HepG2 (cell line): ENCODE data around the gene INF2. TPM values are rescaled to one million over a fixed set of nuclear protein-coding genes. Genes with fewer than 3 reads are reported as not detected.
A peak's percentile ranks its signal among the peaks of the same experiment; 100 is the strongest.

Experiments used
- ARID3A ChIP-seq: IDR thresholded peaks from 2 replicates; pipeline ENCODE4 v1.6.1; 2012; ENCODE audit warnings: low read depth, low read length, improper control_type of control experiment
- ELF3 ChIP-seq: IDR thresholded peaks from 2 replicates; pipeline ENCODE4 v1.6.1; 2016; ENCODE audit warnings: missing genetic modification reagents, missing compliant biosample characterization
- HMGA1 ChIP-seq: sonication (generic); formaldehyde crosslinking; conservative IDR thresholded peaks from 2 replicates; pipeline ENCODE4 v1.4.0; 2020; ENCODE audit warnings: missing genetic modification reagents
- HNRNPH1 ChIP-seq: fragments of 200-400 bp; formaldehyde crosslinking; optimal IDR thresholded peaks from 2 replicates; pipeline ENCODE3; 2017; ENCODE audit warnings: mild to moderate bottlenecking, low read depth, low read length
- MIER2 ChIP-seq: IDR thresholded peaks from 2 replicates; pipeline ENCODE4 v1.6.1; 2016; ENCODE audit warnings: missing biosample characterization, missing genetic modification reagents
- MYNN ChIP-seq: sonication (generic); formaldehyde crosslinking; IDR thresholded peaks from 2 replicates; pipeline ENCODE4 v1.4.0; 2020; ENCODE audit warnings: mild to moderate bottlenecking, low read depth, missing genetic modification reagents
- NFKB2 ChIP-seq: sonication (generic); formaldehyde crosslinking; IDR thresholded peaks from 2 replicates; pipeline ENCODE4 v1.4.0; 2020; ENCODE audit warnings: missing genetic modification reagents, borderline replicate concordance
- NPAS2 ChIP-seq: sonication (generic); formaldehyde crosslinking; IDR thresholded peaks from 2 replicates; pipeline ENCODE4 v1.8.0; 2022; ENCODE audit warnings: mild to moderate bottlenecking, missing genetic modification reagents, borderline replicate concordance
- POLR2AphosphoS5 ChIP-seq: IDR thresholded peaks from 2 replicates; pipeline ENCODE4 v1.6.1; 2012; ENCODE audit warnings: low read depth, low read length
- POLR2G ChIP-seq: fragments of 200-400 bp; formaldehyde crosslinking; IDR thresholded peaks from 2 replicates; pipeline ENCODE4 v1.6.1; 2018; ENCODE audit warnings: mild to moderate bottlenecking, low read depth, low read length, moderate library complexity
- SATB2 ChIP-seq: sonication (generic); formaldehyde crosslinking; IDR thresholded peaks from 2 replicates; pipeline ENCODE4 v1.5.0; 2020; ENCODE audit warnings: missing genetic modification reagents
- SMAD1 ChIP-seq: sonication (generic); formaldehyde crosslinking; IDR thresholded peaks from 2 replicates; pipeline ENCODE4 v1.4.0; 2020; ENCODE audit warnings: missing genetic modification reagents, low read depth, mild to moderate bottlenecking, borderline replicate concordance
- SP4 ChIP-seq: sonication (generic); formaldehyde crosslinking; IDR thresholded peaks from 2 replicates; pipeline ENCODE4 v1.8.1; 2023; ENCODE audit warnings: mild to moderate bottlenecking, missing genetic modification reagents
- ZC3H13 ChIP-seq: sonication (generic); formaldehyde crosslinking; IDR thresholded peaks from 2 replicates; pipeline ENCODE4 v1.8.1; 2023; ENCODE audit warnings: mild to moderate bottlenecking, missing genetic modification reagents, moderate library complexity
- ZFP36 ChIP-seq: fragments of 150-350 bp; IDR thresholded peaks from 2 replicates; pipeline ENCODE4 v1.6.1; 2018; ENCODE audit warnings: borderline replicate concordance, low read length, low read depth; ENCODE audit not compliant: partially characterized antibody
- ZNF205 ChIP-seq: IDR thresholded peaks from 2 replicates; pipeline ENCODE4 v1.6.1; 2018; ENCODE audit warnings: missing biosample characterization, missing genetic modification reagents
- ZNF33A ChIP-seq: sonication (generic); formaldehyde crosslinking; IDR thresholded peaks from 2 replicates; pipeline ENCODE4 v1.5.1; 2020; ENCODE audit warnings: missing genetic modification reagents, mild to moderate bottlenecking, moderate library complexity, borderline replicate concordance
- ZNF510 ChIP-seq: sonication (generic); formaldehyde crosslinking; IDR thresholded peaks from 2 replicates; pipeline ENCODE4 v1.4.0; 2020; ENCODE audit warnings: low read depth, mild to moderate bottlenecking, missing genetic modification reagents
- ZNF576 ChIP-seq: sonication (generic); formaldehyde crosslinking; IDR thresholded peaks from 2 replicates; pipeline ENCODE4 v1.4.0; 2020; ENCODE audit warnings: mild to moderate bottlenecking, missing genetic modification reagents
- ZNF775 ChIP-seq: sonication (generic); formaldehyde crosslinking; IDR thresholded peaks from 2 replicates; pipeline ENCODE4 v1.4.0; 2020; ENCODE audit warnings: missing genetic modification reagents, mild to moderate bottlenecking, moderate library complexity, borderline replicate concordance
- ZZZ3 ChIP-seq: sonication (generic); formaldehyde crosslinking; IDR thresholded peaks from 2 replicates; pipeline ENCODE4 v1.4.0; 2020; ENCODE audit warnings: missing genetic modification reagents, mild to moderate bottlenecking, borderline replicate concordance
- polyA plus RNA-seq, 8 experiments: library from polyadenylated mRNA; depleted of rRNA in 3 of 8; stranded (reverse) in 7 of 8; unstranded in 1 of 8; fragments of >200 nt; fragmentation: Illumina TruSeq in 4 of 8; extraction: Trizol in 4 of 8; gene quantifications; 2 replicates each; pipeline versions ENCODE4 v1.2.1 to v1.2.3, GENCODE V29; 2011 to 2016; ENCODE audit warnings: low read depth in 4 of 8, missing spikeins in 1 of 8, mixed read lengths in 1 of 8; ENCODE audit not compliant: insufficient read depth in 1 of 8
- total RNA-seq, 5 experiments: library from RNA; depleted of rRNA; stranded (reverse); fragments of >200 nt; fragmentation: Illumina TruSeq; extraction: Trizol; gene quantifications; 2 replicates each; pipeline ENCODE4 v1.2.3, GENCODE V29; 2016; ENCODE audit warnings: low read depth in 1 of 5
- TF ChIP-seq, protein P1 (sequence below): sonication (generic); formaldehyde crosslinking; IDR thresholded peaks from 2 replicates; pipeline ENCODE4 v1.5.1; 2020; ENCODE audit warnings: missing genetic modification reagents, mild to moderate bottlenecking, borderline replicate concordance
- TF ChIP-seq, protein P2 (sequence below): sonication (generic); formaldehyde crosslinking; IDR thresholded peaks from 2 replicates; pipeline ENCODE4 v1.5.0; 2020; ENCODE audit warnings: mild to moderate bottlenecking, missing genetic modification reagents

Gene INF2
- total and polyA plus RNA-seq, 2 of the 13 experiments (the other 11 are each of a cell fraction or from before 2014, with no cell fraction given) = 16.4 to 26.4 TPM

- TF ChIP-seq NFKB2 (CRISPR knock-in tag) (no peak), ELF3 (CRISPR knock-in tag) (no peak), MIER2 (CRISPR knock-in tag) (no peak), ZZZ3 (CRISPR knock-in tag) (peak; percentile 69), ZNF576 (CRISPR knock-in tag) (0 out of 2 replicates have a peak, but pooled peaks have one; percentile 30), NPAS2 (CRISPR knock-in tag) (no peak), ARID3A (no peak), ZFP36 (no peak), SMAD1 (CRISPR knock-in tag) (peak; percentile 84; the same call in 1 of the 2 replicates), POLR2AphosphoS5 (peak; percentile 72), ZNF205 (no peak), SP4 (CRISPR knock-in tag) (peak; percentile 97), ZC3H13 (peak; percentile 99), HNRNPH1 (peak; percentile 87), MYNN (no peak), ZNF33A (CRISPR knock-in tag) (no peak), POLR2G (peak; percentile 77), HMGA1 (CRISPR knock-in tag) (no peak), SATB2 (CRISPR knock-in tag) (no peak; the same call in 1 of the 2 replicates), ZNF510 (CRISPR knock-in tag) (no peak), ZNF775 (CRISPR knock-in tag) (0 out of 2 replicates have a peak, but pooled peaks have one; percentile 35)
- TF ChIP-seq, protein P1, sequence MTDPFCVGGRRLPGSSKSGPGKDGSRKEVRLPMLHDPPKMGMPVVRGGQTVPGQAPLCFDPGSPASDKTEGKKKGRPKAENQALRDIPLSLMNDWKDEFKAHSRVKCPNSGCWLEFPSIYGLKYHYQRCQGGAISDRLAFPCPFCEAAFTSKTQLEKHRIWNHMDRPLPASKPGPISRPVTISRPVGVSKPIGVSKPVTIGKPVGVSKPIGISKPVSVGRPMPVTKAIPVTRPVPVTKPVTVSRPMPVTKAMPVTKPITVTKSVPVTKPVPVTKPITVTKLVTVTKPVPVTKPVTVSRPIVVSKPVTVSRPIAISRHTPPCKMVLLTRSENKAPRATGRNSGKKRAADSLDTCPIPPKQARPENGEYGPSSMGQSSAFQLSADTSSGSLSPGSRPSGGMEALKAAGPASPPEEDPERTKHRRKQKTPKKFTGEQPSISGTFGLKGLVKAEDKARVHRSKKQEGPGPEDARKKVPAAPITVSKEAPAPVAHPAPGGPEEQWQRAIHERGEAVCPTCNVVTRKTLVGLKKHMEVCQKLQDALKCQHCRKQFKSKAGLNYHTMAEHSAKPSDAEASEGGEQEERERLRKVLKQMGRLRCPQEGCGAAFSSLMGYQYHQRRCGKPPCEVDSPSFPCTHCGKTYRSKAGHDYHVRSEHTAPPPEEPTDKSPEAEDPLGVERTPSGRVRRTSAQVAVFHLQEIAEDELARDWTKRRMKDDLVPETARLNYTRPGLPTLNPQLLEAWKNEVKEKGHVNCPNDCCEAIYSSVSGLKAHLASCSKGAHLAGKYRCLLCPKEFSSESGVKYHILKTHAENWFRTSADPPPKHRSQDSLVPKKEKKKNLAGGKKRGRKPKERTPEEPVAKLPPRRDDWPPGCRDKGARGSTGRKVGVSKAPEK = no peak
- TF ChIP-seq, protein P2, sequence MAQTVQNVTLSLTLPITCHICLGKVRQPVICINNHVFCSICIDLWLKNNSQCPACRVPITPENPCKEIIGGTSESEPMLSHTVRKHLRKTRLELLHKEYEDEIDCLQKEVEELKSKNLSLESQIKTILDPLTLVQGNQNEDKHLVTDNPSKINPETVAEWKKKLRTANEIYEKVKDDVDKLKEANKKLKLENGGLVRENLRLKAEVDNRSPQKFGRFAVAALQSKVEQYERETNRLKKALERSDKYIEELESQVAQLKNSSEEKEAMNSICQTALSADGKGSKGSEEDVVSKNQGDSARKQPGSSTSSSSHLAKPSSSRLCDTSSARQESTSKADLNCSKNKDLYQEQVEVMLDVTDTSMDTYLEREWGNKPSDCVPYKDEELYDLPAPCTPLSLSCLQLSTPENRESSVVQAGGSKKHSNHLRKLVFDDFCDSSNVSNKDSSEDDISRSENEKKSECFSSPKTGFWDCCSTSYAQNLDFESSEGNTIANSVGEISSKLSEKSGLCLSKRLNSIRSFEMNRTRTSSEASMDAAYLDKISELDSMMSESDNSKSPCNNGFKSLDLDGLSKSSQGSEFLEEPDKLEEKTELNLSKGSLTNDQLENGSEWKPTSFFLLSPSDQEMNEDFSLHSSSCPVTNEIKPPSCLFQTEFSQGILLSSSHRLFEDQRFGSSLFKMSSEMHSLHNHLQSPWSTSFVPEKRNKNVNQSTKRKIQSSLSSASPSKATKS = no peak
Observed at GRCh38 chr14:104752735-104753527, 63.5 kb downstream of the INF2 start, which contains the start of gene SIVA1 (continued).
